Astrocyte (in vitro differentiated cells and primary cell): Measurements from ENCODE around the gene URGCP. TPM values are rescaled to one million over a fixed set of nuclear protein-coding genes. Genes with fewer than 3 reads are reported as not detected.

Experiments used
- DNase-seq: peaks from one replicate; pipeline ENCODE4 v3.0.0-alpha.2; 2010; ENCODE audit warnings: low read depth
- FAIRE-seq: peaks from 2 replicates; lab custom pipeline; 2011; peaks lifted over from hg19 to GRCh38; lab: Jason Lieb, UNC
- H2AFZ ChIP-seq: 2 replicates; pipeline ENCODE4 v1.6.0; 2012; ENCODE audit warnings: low read depth, low read length, inconsistent platforms
- H3K27ac ChIP-seq: 2 replicates; pipeline ENCODE4 v1.5.1; 2011; ENCODE audit warnings: low read depth, low read length, inconsistent platforms
- H3K27me3 ChIP-seq: 2 replicates; pipeline ENCODE4 v1.6.0; 2011; ENCODE audit warnings: low read length, inconsistent platforms; ENCODE audit not compliant: insufficient read depth
- H3K36me3 ChIP-seq: 2 replicates; pipeline ENCODE4 v1.5.1; 2011; ENCODE audit warnings: low read length, inconsistent platforms; ENCODE audit not compliant: insufficient read depth
- H3K4me1 ChIP-seq: 2 replicates; pipeline ENCODE4 v1.5.1; 2011; ENCODE audit warnings: low read length, inconsistent platforms; ENCODE audit not compliant: insufficient read depth
- H3K4me2 ChIP-seq: 2 replicates; pipeline ENCODE4 v1.6.0; 2012; ENCODE audit warnings: low read length, inconsistent platforms
- H3K4me3 ChIP-seq: 2 replicates; pipeline ENCODE4 v1.5.1; 2011; ENCODE audit warnings: low read depth, mild to moderate bottlenecking, low read length, inconsistent platforms; ENCODE audit not compliant: insufficient read depth
- H3K79me2 ChIP-seq: 2 replicates; pipeline ENCODE4 v1.6.0; 2012; ENCODE audit warnings: mild to moderate bottlenecking, low read length, inconsistent platforms; ENCODE audit not compliant: insufficient read depth
- H3K9ac ChIP-seq: 2 replicates; pipeline ENCODE4 v1.6.0; 2012; ENCODE audit warnings: mild to moderate bottlenecking, low read length, inconsistent platforms
- H3K9me3 ChIP-seq: 2 replicates; pipeline ENCODE4 v1.5.1; 2012; ENCODE audit warnings: low read depth, mild to moderate bottlenecking, low read length, inconsistent platforms; ENCODE audit not compliant: insufficient read depth
- H4K20me1 ChIP-seq: 2 replicates; pipeline ENCODE4 v1.6.0; 2012; ENCODE audit warnings: low read length, inconsistent platforms; ENCODE audit not compliant: insufficient read depth
- H3K27ac Mint-ChIP-seq: one replicate; pipeline ENCODE4 v1.8.0; 2021; ENCODE audit warnings: mild to moderate bottlenecking, mixed read lengths; ENCODE audit not compliant: unreplicated experiment
- H3K27me3 Mint-ChIP-seq: one replicate; pipeline ENCODE4 v1.8.0; 2021; ENCODE audit warnings: low read depth, mixed read lengths; ENCODE audit not compliant: unreplicated experiment
- H3K36me3 Mint-ChIP-seq: one replicate; pipeline ENCODE4 v1.8.0; 2021; ENCODE audit warnings: low read depth, mixed read lengths; ENCODE audit not compliant: unreplicated experiment
- H3K4me1 Mint-ChIP-seq: one replicate; pipeline ENCODE4 v1.8.0; 2021; ENCODE audit warnings: low read depth, mixed read lengths; ENCODE audit not compliant: unreplicated experiment
- H3K4me3 Mint-ChIP-seq: one replicate; pipeline ENCODE4 v1.8.0; 2021; ENCODE audit warnings: mild to moderate bottlenecking, moderate library complexity, mixed read lengths; ENCODE audit not compliant: unreplicated experiment
- H3K9me3 Mint-ChIP-seq: one replicate; pipeline ENCODE4 v1.8.0; 2021; ENCODE audit warnings: mild to moderate bottlenecking, mixed read lengths; ENCODE audit not compliant: unreplicated experiment
- CTCF ChIP-seq: IDR thresholded peaks from 2 replicates; pipeline ENCODE4 v1.5.1; 2011; ENCODE audit warnings: low read depth, mild to moderate bottlenecking, inconsistent platforms, low read length, moderate library complexity; ENCODE audit not compliant: insufficient read depth
- EZH2 ChIP-seq: IDR thresholded peaks from 2 replicates; pipeline ENCODE4 v1.6.1; 2012; ENCODE audit warnings: mild to moderate bottlenecking, low read length, inconsistent platforms; ENCODE audit not compliant: insufficient read depth
- total RNA-seq: library from RNA; stranded (reverse); gene quantifications from 2 replicates; pipeline ENCODE4 v1.2.1, GENCODE V29; 2021

URGCP gene
- total RNA-seq, 1 donor from 2014 or later, result 23.0 TPM

GRCh38 chr7:43870316-43870715, 36.1 kb downstream of the URGCP start:
- FAIRE-seq, result no peak
- peaks cover 12% of the 10 kb centered on the region for H3K79me2 ChIP-seq
- H3K9me3 ChIP-seq, result no peaks in the 10 kb centered on the region
- Mint-ChIP-seq H3K9me3 (peaks cover 5% of the 10 kb centered on the region), H3K27me3 (no peaks in the 10 kb centered on the region), H3K27ac (peak overlapping the region; percentile 80), H3K4me3 (peak overlapping the region; percentile 91), H3K4me1 (peaks cover 19% of the 10 kb centered on the region), H3K36me3 (peaks cover 20% of the 10 kb centered on the region)
- peaks cover 14% of the 10 kb centered on the region for H3K36me3 ChIP-seq
- peak overlapping the region; percentile 87 for H3K4me3 ChIP-seq
- no peak for TF ChIP-seq EZH2
- no peak for TF ChIP-seq CTCF
- no peaks in the 10 kb centered on the region for H3K27me3 ChIP-seq
- peak overlapping the region; percentile 100 for H3K27ac ChIP-seq
- H3K4me2 ChIP-seq, result peak overlapping the region; percentile 96
- H2AFZ ChIP-seq, result no peak overlapping the region
- H4K20me1 ChIP-seq, result no peaks in the 10 kb centered on the region
- no peak for DNase-seq
- peak overlapping the region; percentile 97 for H3K9ac ChIP-seq
- H3K4me1 ChIP-seq, result peaks cover 35% of the 10 kb centered on the region

GRCh38 chr7:43869867-43870240, 36.5 kb downstream of the URGCP start:
- Histone ChIP-seq H3K36me3 (peaks cover 17% of the 10 kb centered on the region), H3K4me2 (peak overlapping the region; percentile 96), H3K4me3 (peak overlapping the region; percentile 87), H3K27me3 (no peaks in the 10 kb centered on the region), H3K9me3 (no peaks in the 10 kb centered on the region), H3K9ac (peak overlapping the region; percentile 97), H3K4me1 (peaks cover 35% of the 10 kb centered on the region), H3K79me2 (peaks cover 12% of the 10 kb centered on the region), H4K20me1 (no peaks in the 10 kb centered on the region), H2AFZ (peak overlapping the region; percentile 57), H3K27ac (peak overlapping the region; percentile 100)
- DNase-seq, result peak; percentile 95
- H3K4me3 Mint-ChIP-seq, result peak overlapping the region; percentile 91
- H3K27me3 Mint-ChIP-seq, result no peaks in the 10 kb centered on the region
- H3K36me3 Mint-ChIP-seq, result peaks cover 20% of the 10 kb centered on the region
- peaks cover 4% of the 10 kb centered on the region for H3K9me3 Mint-ChIP-seq
- H3K27ac Mint-ChIP-seq, result peak overlapping the region; percentile 86
- peaks cover 19% of the 10 kb centered on the region for H3K4me1 Mint-ChIP-seq
- FAIRE-seq, result no peak
- TF ChIP-seq CTCF, result no peak
- no peak for TF ChIP-seq EZH2
